HL-60 (cell line): ENCODE results near the gene C12orf60.
A peak's percentile ranks its signal among the peaks of the same experiment; 100 is the strongest.
"Not testable (repeated sequence)": the region's sequence is repeated elsewhere in the genome, so short reads cannot be mapped to it uniquely, and the experiment has no call there.

Experiments
- DNase-seq, 2 experiments: peaks; one replicate each; pipeline ENCODE4 v3.0.0-alpha.2; 2010 to 2020; ENCODE audit warnings: low read depth in 1 of 2, low spot score in 1 of 2
- H3K27ac ChIP-seq: fragments of 250-450 bp; sonication (Bioruptor Pico); replicated peaks from 2 replicates; pipeline ENCODE4 v1.5.1; 2020; ENCODE audit warnings: mild to moderate bottlenecking, moderate library complexity
- H3K27me3 ChIP-seq: fragments of 250-450 bp; sonication (Bioruptor Pico); 2 replicates; pipeline ENCODE4 v1.5.1; 2021; ENCODE audit warnings: mild to moderate bottlenecking, moderate library complexity; ENCODE audit not compliant: insufficient read depth, poor library complexity, severe bottlenecking
- H3K4me3 ChIP-seq: replicated peaks from 2 replicates; pipeline ENCODE4 v1.5.1; 2011; ENCODE audit warnings: mild to moderate bottlenecking, control low read depth, low read length; ENCODE audit not compliant: insufficient read depth
- GABPA ChIP-seq: IDR thresholded peaks from 2 replicates; pipeline ENCODE4 v1.6.1; 2012; ENCODE audit warnings: low read depth
- POLR2AphosphoS5 ChIP-seq: IDR thresholded peaks from 2 replicates; pipeline ENCODE4 v1.6.1; 2012; ENCODE audit warnings: low read depth
- SPI1 ChIP-seq: IDR thresholded peaks from 2 replicates; pipeline ENCODE4 v1.6.1; 2012; ENCODE audit warnings: low read depth, mild to moderate bottlenecking, borderline replicate concordance
- TF ChIP-seq, protein P1 (sequence below): IDR thresholded peaks from one replicate; pipeline ENCODE4 v1.5.1; 2011; ENCODE audit warnings: low read length, control low read depth, inconsistent platforms; ENCODE audit not compliant: insufficient read depth
- TF ChIP-seq, protein P2 (sequence below): IDR thresholded peaks from 2 replicates; pipeline ENCODE4 v1.6.1; 2012; ENCODE audit warnings: low read depth; ENCODE audit not compliant: insufficient replicate concordance

The C12orf60 gene

DNA sequence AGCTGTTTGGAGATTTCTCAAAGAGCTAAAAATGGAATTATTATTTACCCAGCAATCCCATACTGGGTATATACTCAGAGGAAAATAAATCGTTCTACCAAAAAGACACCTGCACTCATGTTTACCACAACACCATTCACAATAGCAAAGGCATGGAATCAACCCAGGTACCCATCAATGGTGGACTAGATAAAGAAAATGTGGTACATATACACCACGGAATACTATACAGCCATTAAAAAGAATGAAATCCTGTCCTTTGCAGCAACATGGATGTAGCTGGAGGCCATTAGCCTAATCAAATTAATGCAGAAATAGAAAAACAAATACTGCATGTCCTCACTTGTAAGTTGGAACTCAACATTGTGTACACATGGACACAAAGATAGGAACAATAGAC, 38.1 kb upstream of the C12orf60 start:
- DNase-seq, result no peak
- Histone ChIP-seq H3K27me3 (no peaks in the 10 kb centered on the region), H3K4me3 (no peak overlapping the region), H3K27ac (no peak overlapping the region)
- no peak for TF ChIP-seq SPI1

DNA sequence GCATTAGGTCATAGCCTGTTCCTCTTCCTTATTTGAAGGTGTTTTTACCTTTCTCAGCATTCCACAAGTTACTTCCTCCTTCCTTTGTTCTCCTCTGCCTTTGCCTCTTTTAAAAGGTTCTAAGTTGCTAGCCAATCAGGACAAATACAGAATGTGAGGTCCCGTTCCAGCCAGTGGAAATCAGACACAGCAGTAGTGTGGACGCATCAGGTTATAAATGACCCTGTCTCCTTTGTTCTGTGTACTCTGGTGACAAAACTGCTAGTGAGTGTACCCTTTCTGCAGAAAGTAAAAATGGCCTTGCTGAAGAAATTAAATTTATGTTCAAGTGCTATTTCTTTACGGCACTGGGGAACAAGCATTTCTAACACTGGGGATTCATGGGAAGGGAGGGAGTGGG, 37.5 kb upstream of the C12orf60 start:
- DNase-seq, H3K27ac ChIP-seq, H3K27me3 ChIP-seq, H3K4me3 ChIP-seq: not testable (repeated sequence)

DNA sequence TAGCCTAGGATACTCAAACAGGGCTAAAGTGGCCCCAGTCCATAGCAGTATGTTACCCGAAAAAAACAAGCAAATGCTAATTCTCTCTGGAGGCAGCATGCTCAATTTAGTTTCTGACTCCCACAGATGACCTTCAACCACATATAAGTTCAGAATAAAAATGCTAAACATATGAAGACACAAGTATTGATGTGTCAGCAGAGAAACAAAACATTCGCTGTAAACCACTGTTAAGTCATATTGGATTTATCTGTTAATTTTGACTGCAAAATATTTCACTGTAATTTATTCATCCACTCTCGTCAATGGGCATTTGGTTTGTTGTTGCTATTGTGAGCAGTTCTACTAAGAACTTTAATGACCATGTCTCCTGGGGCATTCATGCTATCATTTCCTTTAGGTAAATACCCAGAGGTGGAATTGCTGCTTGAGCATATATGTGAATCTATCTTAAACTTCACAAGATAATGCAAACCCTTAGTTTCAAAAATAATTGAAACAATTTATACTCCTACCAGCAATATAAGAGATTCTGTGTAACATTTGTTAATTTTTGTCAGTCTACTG, 36.7 kb upstream of the C12orf60 start:
- Histone ChIP-seq H3K4me3 (no peak overlapping the region), H3K27ac (no peak overlapping the region), H3K27me3 (no peaks in the 10 kb centered on the region)
- no peak for TF ChIP-seq SPI1
- TF ChIP-seq, protein P1, sequence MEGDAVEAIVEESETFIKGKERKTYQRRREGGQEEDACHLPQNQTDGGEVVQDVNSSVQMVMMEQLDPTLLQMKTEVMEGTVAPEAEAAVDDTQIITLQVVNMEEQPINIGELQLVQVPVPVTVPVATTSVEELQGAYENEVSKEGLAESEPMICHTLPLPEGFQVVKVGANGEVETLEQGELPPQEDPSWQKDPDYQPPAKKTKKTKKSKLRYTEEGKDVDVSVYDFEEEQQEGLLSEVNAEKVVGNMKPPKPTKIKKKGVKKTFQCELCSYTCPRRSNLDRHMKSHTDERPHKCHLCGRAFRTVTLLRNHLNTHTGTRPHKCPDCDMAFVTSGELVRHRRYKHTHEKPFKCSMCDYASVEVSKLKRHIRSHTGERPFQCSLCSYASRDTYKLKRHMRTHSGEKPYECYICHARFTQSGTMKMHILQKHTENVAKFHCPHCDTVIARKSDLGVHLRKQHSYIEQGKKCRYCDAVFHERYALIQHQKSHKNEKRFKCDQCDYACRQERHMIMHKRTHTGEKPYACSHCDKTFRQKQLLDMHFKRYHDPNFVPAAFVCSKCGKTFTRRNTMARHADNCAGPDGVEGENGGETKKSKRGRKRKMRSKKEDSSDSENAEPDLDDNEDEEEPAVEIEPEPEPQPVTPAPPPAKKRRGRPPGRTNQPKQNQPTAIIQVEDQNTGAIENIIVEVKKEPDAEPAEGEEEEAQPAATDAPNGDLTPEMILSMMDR, result no peak
- no peak for TF ChIP-seq GABPA
- TF ChIP-seq POLR2AphosphoS5, result no peak
- TF ChIP-seq, protein P2, sequence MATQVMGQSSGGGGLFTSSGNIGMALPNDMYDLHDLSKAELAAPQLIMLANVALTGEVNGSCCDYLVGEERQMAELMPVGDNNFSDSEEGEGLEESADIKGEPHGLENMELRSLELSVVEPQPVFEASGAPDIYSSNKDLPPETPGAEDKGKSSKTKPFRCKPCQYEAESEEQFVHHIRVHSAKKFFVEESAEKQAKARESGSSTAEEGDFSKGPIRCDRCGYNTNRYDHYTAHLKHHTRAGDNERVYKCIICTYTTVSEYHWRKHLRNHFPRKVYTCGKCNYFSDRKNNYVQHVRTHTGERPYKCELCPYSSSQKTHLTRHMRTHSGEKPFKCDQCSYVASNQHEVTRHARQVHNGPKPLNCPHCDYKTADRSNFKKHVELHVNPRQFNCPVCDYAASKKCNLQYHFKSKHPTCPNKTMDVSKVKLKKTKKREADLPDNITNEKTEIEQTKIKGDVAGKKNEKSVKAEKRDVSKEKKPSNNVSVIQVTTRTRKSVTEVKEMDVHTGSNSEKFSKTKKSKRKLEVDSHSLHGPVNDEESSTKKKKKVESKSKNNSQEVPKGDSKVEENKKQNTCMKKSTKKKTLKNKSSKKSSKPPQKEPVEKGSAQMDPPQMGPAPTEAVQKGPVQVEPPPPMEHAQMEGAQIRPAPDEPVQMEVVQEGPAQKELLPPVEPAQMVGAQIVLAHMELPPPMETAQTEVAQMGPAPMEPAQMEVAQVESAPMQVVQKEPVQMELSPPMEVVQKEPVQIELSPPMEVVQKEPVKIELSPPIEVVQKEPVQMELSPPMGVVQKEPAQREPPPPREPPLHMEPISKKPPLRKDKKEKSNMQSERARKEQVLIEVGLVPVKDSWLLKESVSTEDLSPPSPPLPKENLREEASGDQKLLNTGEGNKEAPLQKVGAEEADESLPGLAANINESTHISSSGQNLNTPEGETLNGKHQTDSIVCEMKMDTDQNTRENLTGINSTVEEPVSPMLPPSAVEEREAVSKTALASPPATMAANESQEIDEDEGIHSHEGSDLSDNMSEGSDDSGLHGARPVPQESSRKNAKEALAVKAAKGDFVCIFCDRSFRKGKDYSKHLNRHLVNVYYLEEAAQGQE, result no peak
- DNase-seq, result no peak

DNA sequence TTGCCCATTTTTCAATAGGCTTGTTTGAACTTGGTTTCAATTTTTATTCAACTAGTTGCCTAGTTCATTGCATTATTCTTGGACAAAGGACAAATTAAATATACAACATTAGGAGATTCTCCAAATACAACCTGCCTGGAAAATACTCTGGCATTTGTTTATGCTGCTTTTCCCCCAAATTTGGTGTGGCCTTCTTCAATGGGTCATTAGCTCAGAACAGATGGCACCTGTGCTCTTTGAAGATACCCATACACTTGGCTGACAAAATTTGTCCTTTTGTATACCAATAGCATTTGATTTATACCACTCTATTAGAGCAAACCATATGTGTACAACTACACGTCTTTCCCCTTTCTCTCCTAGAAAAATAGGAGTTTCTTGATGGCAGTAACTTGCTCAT, 35.9 kb upstream of the C12orf60 start:
- TF ChIP-seq POLR2AphosphoS5, result no peak
- TF ChIP-seq, protein P1, result no peak
- no peak for TF ChIP-seq SPI1
- TF ChIP-seq, protein P2, result no peak
- no peak for TF ChIP-seq GABPA
- Histone ChIP-seq H3K27me3 (no peaks in the 10 kb centered on the region), H3K27ac (no peak overlapping the region), H3K4me3 (no peak overlapping the region)
- no peak for DNase-seq

DNA sequence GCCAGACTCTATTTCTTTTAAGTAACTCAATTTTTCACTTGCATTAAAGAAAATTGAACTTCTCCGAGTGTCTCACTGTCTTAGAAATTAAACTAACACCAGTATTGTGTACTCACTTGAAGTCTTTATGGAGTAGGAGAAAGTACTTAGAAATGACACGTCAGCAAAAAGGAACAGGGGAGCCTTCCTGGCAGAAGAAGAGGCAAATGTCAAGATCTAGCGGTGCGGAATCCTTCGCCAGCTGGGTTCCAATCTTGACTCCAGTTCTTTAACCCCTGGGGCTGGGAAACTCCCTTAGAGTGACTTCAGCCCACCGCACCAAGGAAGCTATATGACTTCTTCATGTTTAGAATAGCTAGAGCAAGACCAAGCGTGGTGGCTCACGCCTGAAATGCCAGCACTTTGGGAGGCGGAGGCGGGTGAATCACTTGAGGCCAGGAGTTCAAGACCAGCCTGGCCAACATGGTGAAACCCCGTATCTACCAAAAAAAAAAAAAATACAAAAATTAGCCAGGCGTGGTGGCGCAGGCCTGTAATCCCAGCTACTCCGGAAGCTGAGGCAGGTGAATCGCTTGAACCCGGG, 34.6 kb upstream of the C12orf60 start:
- TF ChIP-seq GABPA, result no peak
- no peak for TF ChIP-seq POLR2AphosphoS5
- peak overlapping the region; percentile 78; the same call in 1 of the 2 replicates for H3K4me3 ChIP-seq
- no peak for DNase-seq
- no peaks in the 10 kb centered on the region for H3K27me3 ChIP-seq
- H3K27ac ChIP-seq, result no peak overlapping the region
